Neural progenitor cell (in vitro differentiated cells): ENCODE measurements around the gene DNAJC25.

Experiments used
- CTCF ChIP-seq: fragments of 200-600 bp; sonication (generic); IDR thresholded peaks from 2 replicates; pipeline ENCODE4 v1.5.1; 2017; ENCODE audit warnings: antibody characterized with exemption, mild to moderate bottlenecking
- EZH2 ChIP-seq: fragments of 200-600 bp; sonication (generic); IDR thresholded peaks from 2 replicates; pipeline ENCODE4 v1.6.1; 2017; ENCODE audit warnings: antibody characterized with exemption, mild to moderate bottlenecking, moderate library complexity
- EZH2phosphoT487 ChIP-seq: fragments of 200-600 bp; sonication (generic); IDR thresholded peaks from 2 replicates; pipeline ENCODE4 v1.6.1; 2017; ENCODE audit warnings: antibody characterized with exemption

- TF ChIP-seq CTCF, result no peak
- no peak for TF ChIP-seq EZH2
- TF ChIP-seq EZH2phosphoT487, result no peak
Observed at GRCh38 chr9:111613436-111614040, 17.6 kb upstream of the DNAJC25 start.
